GM18508 (cell line): ENCODE measurements around the gene KREMEN1.

Source experiments
- ATAC-seq: cut with Tn5 transposase; IDR thresholded peaks from one replicate; pipeline ENCODE4 v1.9.1; 2021; ENCODE audit warnings: moderate number of reproducible peaks; ENCODE audit not compliant: insufficient read depth, unreplicated experiment

Gene KREMEN1

DNA sequence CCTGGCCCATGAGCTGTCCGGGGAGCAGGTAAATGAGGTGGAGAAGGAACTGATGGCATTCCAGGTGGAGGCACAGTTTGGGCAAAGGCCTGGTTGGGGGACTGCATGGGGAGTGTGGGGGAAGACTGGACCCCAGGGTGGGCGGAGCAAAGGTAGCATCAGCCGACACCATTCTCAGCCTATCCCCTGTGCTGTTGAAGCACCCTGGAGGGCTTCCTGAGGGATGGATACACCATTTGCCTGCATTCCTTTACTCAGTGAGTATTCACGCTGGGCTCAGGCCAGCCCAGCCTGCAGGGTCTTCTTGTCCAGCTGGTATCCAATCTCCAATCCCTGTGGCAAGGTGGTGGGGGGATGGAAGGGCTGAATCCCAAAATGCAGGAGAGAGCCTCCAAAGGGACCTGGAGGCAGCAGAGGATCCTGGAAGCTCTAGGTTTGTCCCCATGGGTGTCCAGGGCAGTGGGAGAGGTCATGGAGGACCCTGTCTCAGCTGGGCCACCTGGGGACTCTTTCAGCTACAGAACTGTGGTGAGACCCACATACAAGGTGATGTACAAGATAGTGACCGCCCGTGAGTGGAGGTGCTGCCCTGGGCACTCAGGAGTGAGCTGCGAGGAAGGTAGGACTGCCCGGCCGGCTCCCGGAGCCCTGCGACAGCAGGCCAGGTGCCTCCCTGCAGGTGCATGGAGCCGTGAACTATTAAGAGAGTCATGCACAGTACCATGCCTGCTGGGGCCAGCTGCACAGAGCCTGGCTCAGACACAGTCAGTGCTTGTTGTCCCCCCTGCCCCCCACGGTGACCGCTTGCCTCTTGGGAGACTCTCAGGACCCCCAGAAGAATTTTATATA, 142.4 kb downstream of the KREMEN1 start:
- ATAC-seq = no peak

DNA sequence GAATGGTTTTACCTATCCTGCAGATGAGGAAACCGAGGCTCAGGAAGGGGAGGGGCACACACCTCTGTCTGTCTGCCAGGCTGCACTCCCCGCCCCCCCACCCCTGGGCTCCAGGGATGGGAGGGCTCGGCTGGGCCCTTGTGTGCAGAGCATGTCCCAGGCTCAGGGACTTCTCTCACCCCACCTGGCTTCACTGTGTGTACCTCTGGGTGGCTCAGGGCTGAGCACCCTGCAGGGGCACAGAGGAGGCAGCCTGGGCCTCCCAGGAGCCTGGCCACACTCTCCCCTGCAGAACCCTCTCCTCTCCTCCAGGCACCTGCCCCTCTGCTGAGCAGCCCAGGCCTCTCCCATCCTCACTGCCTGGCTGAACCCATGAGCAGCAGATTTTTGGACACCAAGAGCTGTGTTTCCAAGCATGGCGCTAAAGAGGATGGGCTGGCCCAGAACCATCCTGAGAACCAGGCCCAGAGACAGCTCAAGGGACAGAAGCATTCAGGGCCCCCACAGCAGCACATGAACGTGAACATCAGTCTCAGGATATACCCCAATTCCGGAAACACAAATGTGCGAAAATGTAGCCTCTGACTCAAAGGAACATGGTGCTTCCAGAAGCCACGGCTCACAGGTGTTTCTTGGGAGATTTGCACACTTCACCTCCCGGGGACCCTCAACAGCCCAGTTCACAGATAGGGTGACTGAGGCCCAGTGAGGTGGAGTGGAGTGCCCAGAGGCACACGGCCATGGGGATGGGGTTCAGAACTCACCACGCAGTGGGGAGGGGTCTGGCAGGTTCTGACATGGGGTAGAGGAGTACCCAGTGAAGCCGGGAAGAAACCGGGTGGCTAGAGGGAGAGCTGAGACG, 143.4 kb downstream of the KREMEN1 start:
- no peak for ATAC-seq

DNA sequence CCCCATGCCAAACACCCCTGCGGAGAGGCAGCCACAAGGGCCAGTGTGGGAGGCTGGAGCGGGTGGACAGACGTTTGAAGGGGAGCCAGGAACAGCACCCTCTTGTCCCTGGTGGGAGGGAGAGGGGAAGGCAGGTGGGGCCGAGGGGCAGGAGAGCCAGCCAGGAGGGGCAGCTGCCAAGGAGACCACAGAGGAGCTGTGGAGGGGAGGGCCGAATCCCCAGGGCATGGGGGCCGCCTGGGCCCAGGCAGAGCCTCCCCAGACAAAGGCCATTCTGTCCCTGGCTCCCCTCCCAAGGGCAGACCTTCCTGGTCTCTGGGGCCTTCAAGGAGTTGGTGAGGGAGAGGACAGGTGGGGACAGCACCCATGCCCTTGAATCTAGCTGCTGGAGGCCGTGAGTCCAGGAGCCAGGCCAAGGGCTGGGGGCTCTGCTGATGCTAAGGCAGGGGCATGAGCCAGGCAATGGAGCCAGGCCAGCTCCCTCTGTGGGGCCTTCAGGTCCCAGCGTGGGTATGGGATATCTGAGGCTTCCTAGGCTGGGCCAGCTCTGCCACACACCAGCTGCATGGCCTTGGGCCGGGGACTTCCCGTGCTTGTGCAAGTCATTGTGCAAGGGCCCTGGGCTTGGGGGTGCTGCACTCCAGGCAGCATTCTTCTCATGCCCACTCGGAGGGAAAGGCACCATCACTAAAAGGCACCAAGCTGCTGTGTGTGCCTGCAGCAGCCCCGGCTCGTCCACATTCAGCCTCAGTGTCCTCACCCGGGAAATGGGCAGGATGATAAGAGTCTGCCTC, 144.2 kb downstream of the KREMEN1 start:
- ATAC-seq = no peak
